MCF 10A (cell line): ENCODE results near the gene LARP4B. TPM values are rescaled to one million over a fixed set of nuclear protein-coding genes. Genes with fewer than 3 reads are reported as not detected.
"Not testable (repeated sequence)": the region's sequence is repeated elsewhere in the genome, so short reads cannot be mapped to it uniquely, and the experiment has no call there.

Experiments
- BruUV-seq: library from RNA; stranded (reverse); fragments of 400-500 nt; replicated peaks from 2 replicates; lab custom pipeline; 2021; lab: Mats Ljungman, UMichigan
- CTCF ChIA-PET: fragments of 300-600 bp; sonication (Branson Sonifier 250); formaldehyde crosslinking; extraction: SDS; loops from one replicate; lab custom pipeline; 2021; ENCODE audit warnings: antibody characterized with exemption, inconsistent platforms; lab: Yijun Ruan, JAX
- POLR2A ChIA-PET: fragments of 300-600, 350-650 bp; sonication (Branson Sonifier 250); formaldehyde crosslinking; extraction: SDS; loops from one replicate; lab custom pipeline; 2020; ENCODE audit warnings: antibody characterized with exemption, inconsistent platforms; lab: Yijun Ruan, JAX
- DNase-seq: peaks from one replicate; pipeline ENCODE4 v3.0.0-alpha.2; 2018; ENCODE audit not compliant: unreplicated experiment
- H3K27ac Mint-ChIP-seq: one replicate; pipeline ENCODE4 v1.8.0; 2022; ENCODE audit warnings: mild to moderate bottlenecking, low read depth, mixed read lengths; ENCODE audit not compliant: unreplicated experiment
- H3K27me3 Mint-ChIP-seq: one replicate; pipeline ENCODE4 v1.8.0; 2022; ENCODE audit warnings: mixed read lengths; ENCODE audit not compliant: insufficient read depth, unreplicated experiment
- H3K36me3 Mint-ChIP-seq: one replicate; pipeline ENCODE4 v1.8.0; 2022; ENCODE audit warnings: mild to moderate bottlenecking, moderate library complexity, mixed read lengths; ENCODE audit not compliant: insufficient read depth, unreplicated experiment
- H3K4me1 Mint-ChIP-seq: one replicate; pipeline ENCODE4 v1.8.0; 2022; ENCODE audit warnings: mixed read lengths; ENCODE audit not compliant: insufficient read depth, unreplicated experiment
- H3K4me3 Mint-ChIP-seq: one replicate; pipeline ENCODE4 v1.8.0; 2022; ENCODE audit warnings: mild to moderate bottlenecking, moderate library complexity, mixed read lengths; ENCODE audit not compliant: unreplicated experiment
- H3K9me3 Mint-ChIP-seq: one replicate; pipeline ENCODE4 v1.8.0; 2022; ENCODE audit warnings: mixed read lengths; ENCODE audit not compliant: unreplicated experiment
- CTCF ChIP-seq: fragments of 200-600 bp; IDR thresholded peaks from one replicate; pipeline ENCODE4 v1.8.0; 2022; ENCODE audit warnings: antibody characterized with exemption, mild to moderate bottlenecking; ENCODE audit not compliant: unreplicated experiment
- intact Hi-C: fragments of 100-400 bp; cut with micrococcal nuclease; formaldehyde crosslinking; loops from 2 replicates; pipeline ENCODE4 v1.14.1; 2022
- total RNA-seq: library from RNA; stranded (reverse); gene quantifications from 2 replicates; pipeline ENCODE4 v1.2.3, GENCODE V29; 2022

Gene LARP4B
- total RNA-seq, 1 experiment from 2014 or later, result 131 TPM

GRCh38 chr10:772227-772637 is 159.3 kb downstream of the LARP4B start:
- DNase-seq, result no peak
- no peak overlapping the region for H3K27ac Mint-ChIP-seq
- BruUV-seq, result no TSS peak
- H3K4me1 Mint-ChIP-seq, result peaks cover 16% of the 10 kb centered on the region
- no peak for TF ChIP-seq CTCF
- H3K9me3 Mint-ChIP-seq, result peaks cover 8% of the 10 kb centered on the region
- ChIA-PET POLR2A (no interaction called here), CTCF (interaction anchor here (0.6 kb wide), 1 partner anchor 141 kb away, joined by 5 read pairs; no protein-coding TSS in a partner anchor)
- intact Hi-C loops, result no loop called here
- H3K36me3 Mint-ChIP-seq, result no peaks in the 10 kb centered on the region
- H3K27me3 Mint-ChIP-seq, result no peaks in the 10 kb centered on the region
- H3K4me3 Mint-ChIP-seq, result no peak overlapping the region

DNA sequence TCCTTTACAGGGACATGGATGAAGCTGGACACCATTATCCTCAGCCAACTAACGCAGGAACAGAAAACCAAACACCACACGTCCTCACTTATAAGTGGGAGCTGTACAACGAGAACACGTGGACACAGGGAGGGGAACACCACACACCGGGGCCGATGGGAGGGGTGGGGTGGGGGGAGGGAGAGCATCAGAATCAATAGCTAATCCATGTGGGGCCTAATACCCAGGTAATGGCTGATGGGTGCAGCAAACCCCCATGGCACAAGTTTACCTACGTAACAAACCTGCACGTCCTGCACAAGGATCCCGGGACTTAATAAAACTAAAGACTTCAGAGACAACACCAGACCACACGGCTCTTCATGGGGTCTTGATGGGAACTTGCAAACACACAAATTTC is 159.9 kb downstream of the LARP4B start:
- CTCF ChIA-PET, result no interaction called here

DNA sequence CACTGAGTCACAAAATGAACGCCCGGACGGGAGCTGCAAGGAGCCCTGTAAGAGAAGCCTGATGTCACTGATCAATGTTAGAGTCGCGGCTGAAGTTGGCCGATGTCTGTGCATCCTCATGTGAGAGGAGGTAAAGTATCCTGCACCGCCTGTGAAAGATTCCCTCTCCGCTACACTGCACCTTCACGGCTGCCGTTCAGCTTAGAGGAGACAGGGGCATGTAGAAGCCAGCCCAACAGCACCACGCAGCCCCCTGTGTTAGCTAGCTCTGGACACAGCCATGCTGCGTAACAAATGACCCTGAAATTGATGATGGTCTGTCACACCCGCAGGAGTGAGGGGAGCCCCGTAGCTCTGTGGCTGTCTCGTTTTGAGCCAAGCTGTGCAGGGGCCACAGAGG is 160.5 kb downstream of the LARP4B start:
- Mint-ChIP-seq H3K36me3 (no peaks in the 10 kb centered on the region), H3K27me3 (no peaks in the 10 kb centered on the region), H3K9me3 (peaks cover 8% of the 10 kb centered on the region), H3K4me3 (no peak overlapping the region), H3K4me1 (peaks cover 16% of the 10 kb centered on the region), H3K27ac (no peak overlapping the region)
- POLR2A ChIA-PET, result interaction anchor here (0.7 kb wide), 1 partner anchor 219 kb away, joined by 3 read pairs; no protein-coding TSS in a partner anchor
- intact Hi-C loops, result no loop called here
- TF ChIP-seq CTCF, result no peak
- DNase-seq, result no peak
- BruUV-seq, result no TSS peak
- CTCF ChIA-PET, result interaction anchor here (0.6 kb wide), 1 partner anchor 55 kb away, joined by 6 read pairs; no protein-coding TSS in a partner anchor

More for the DNA sequence above, 159.9 kb downstream of the LARP4B start:
- intact Hi-C loops, result no loop called here
- H3K27ac Mint-ChIP-seq, result no peak overlapping the region
- no peak for DNase-seq
- H3K4me3 Mint-ChIP-seq, result no peak overlapping the region
- H3K9me3 Mint-ChIP-seq, result peaks cover 8% of the 10 kb centered on the region
- H3K36me3 Mint-ChIP-seq, result no peaks in the 10 kb centered on the region
- no TSS peak for BruUV-seq
- H3K4me1 Mint-ChIP-seq, result peaks cover 16% of the 10 kb centered on the region
- POLR2A ChIA-PET, result no interaction called here
- no peak for TF ChIP-seq CTCF
- no peaks in the 10 kb centered on the region for H3K27me3 Mint-ChIP-seq

GRCh38 chr10:770048-770712 is 161.3 kb downstream of the LARP4B start:
- H3K27ac Mint-ChIP-seq, H3K36me3 Mint-ChIP-seq, H3K4me3 Mint-ChIP-seq, H3K27me3 Mint-ChIP-seq, DNase-seq, intact Hi-C loops, BruUV-seq: not testable (repeated sequence)
- Mint-ChIP-seq H3K4me1 (peaks cover 11% of the 10 kb centered on the region), H3K9me3 (peaks cover 13% of the 10 kb centered on the region)
- CTCF ChIA-PET, result interaction anchor here (0.6 kb wide), 2 partner anchors 54 to 210 kb away, joined by 4 to 6 read pairs; no protein-coding TSS in a partner anchor
- POLR2A ChIA-PET, result interaction anchor here (0.7 kb wide), 1 partner anchor 219 kb away, joined by 3 read pairs; no protein-coding TSS in a partner anchor
